Thyroid gland (tissue), 4 donors: Measurements from ENCODE around the gene MAN2B1. TPM values are rescaled to one million over a fixed set of nuclear protein-coding genes. Genes with fewer than 3 reads are reported as not detected.

ENCODE experiments used
- DNase-seq, 2 donors: peaks; one replicate each; pipeline ENCODE4 v3.0.0-alpha.2; 2019
- H3K27ac ChIP-seq, 3 donors: fragments of 200-600 bp; sonication (generic); 1 replicate in 2 of 3; 2 replicates in 1 of 3; pipeline ENCODE4 v1.5.1; 2016 to 2019; ENCODE audit warnings: mild to moderate bottlenecking in 1 of 3, moderate library complexity in 1 of 3
- H3K27me3 ChIP-seq: fragments of 200-600 bp; sonication (generic); one replicate; pipeline ENCODE4 v1.5.1; 2019
- H3K36me3 ChIP-seq, 2 donors: fragments of 200-600 bp; sonication (generic); one replicate each; pipeline ENCODE4 v1.5.1; 2016 to 2019
- H3K4me1 ChIP-seq, 2 donors: fragments of 200-600 bp; sonication (generic); one replicate each; pipeline ENCODE4 v1.5.1; 2017 to 2019
- H3K4me3 ChIP-seq, 3 donors: fragments of 200-600 bp; sonication (generic); replicated peaks in 1 of 3; 1 replicate in 2 of 3; 2 replicates in 1 of 3; pipeline ENCODE4 v1.5.1; 2016; ENCODE audit warnings: mild to moderate bottlenecking in 1 of 3
- H3K9me3 ChIP-seq: fragments of 200-600 bp; sonication (generic); one replicate; pipeline ENCODE4 v1.5.1; 2017
- POLR2A ChIP-seq, 2 donors: fragments of 450-650 bp; IDR thresholded peaks; one replicate each; pipeline ENCODE4 v1.6.1; 2017; ENCODE audit warnings: antibody characterized with exemption in 2 of 2, mild to moderate bottlenecking in 2 of 2, moderate library complexity in 1 of 2
- WGBS, 2 donors: methylation state at CpG; one replicate each; pipeline ENCODE4 v1.1.5; 2017; 5-methylcytosine and 5-hydroxymethylcytosine counted together
- intact Hi-C: fragments of 100-400 bp; cut with DNase I; formaldehyde crosslinking; loops from one replicate; pipeline ENCODE4 v1.15.1; 2023
- total RNA-seq, 4 donors: library from RNA; depleted of rRNA; stranded (reverse); fragments of >200 nt; gene quantifications; one replicate each; pipeline ENCODE4 v1.2.3, GENCODE V29; 2016
- TF ChIP-seq, protein P1 (sequence below), 6 experiments: fragments of 200-600 bp in 3 of 6; fragments of 450-650 bp in 3 of 6; sonication (generic) in 3 of 6; IDR thresholded peaks; one replicate each; pipeline ENCODE4 v1.5.1; 2016 to 2019; ENCODE audit warnings: antibody characterized with exemption in 6 of 6, mild to moderate bottlenecking in 2 of 6, inconsistent platforms in 1 of 6, moderate library complexity in 1 of 6

The MAN2B1 gene
- total RNA-seq, 4 donors from 2014 or later, result 38.0 to 106 (median 82.5) TPM

DNA sequence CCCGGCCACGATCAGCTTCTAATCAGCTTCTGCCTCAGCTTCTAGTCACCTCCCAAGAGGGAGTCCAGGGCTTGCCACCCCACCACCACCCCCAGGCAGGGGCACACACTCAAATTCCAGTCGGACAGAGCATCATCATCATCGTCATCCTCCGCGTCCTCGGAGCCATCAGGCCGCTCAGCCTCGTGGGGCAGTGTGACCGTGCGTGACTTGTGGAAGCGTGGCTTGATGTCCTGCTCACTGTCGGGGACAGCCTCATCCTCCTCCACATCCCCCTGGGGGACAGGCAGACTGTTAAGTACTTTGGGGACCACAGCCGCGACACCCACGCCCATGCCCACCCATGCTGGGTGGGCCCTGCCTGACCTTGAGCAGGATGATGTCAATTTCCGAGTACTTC, 44.6 kb upstream of the MAN2B1 start:
- no peaks in the 10 kb centered on the region for H3K27me3 ChIP-seq
- no peaks in the 10 kb centered on the region for H3K4me1 ChIP-seq
- H3K9me3 ChIP-seq, result no peaks in the 10 kb centered on the region
- H3K4me3 ChIP-seq, result no peak overlapping the region
- no peak overlapping the region for H3K27ac ChIP-seq
- 95 to 98% methylated on average over 10 to 17 of the region's 17 CpGs for WGBS, 2 donors
- intact Hi-C loops, result no loop called here
- TF ChIP-seq, protein P1, sequence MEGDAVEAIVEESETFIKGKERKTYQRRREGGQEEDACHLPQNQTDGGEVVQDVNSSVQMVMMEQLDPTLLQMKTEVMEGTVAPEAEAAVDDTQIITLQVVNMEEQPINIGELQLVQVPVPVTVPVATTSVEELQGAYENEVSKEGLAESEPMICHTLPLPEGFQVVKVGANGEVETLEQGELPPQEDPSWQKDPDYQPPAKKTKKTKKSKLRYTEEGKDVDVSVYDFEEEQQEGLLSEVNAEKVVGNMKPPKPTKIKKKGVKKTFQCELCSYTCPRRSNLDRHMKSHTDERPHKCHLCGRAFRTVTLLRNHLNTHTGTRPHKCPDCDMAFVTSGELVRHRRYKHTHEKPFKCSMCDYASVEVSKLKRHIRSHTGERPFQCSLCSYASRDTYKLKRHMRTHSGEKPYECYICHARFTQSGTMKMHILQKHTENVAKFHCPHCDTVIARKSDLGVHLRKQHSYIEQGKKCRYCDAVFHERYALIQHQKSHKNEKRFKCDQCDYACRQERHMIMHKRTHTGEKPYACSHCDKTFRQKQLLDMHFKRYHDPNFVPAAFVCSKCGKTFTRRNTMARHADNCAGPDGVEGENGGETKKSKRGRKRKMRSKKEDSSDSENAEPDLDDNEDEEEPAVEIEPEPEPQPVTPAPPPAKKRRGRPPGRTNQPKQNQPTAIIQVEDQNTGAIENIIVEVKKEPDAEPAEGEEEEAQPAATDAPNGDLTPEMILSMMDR (IDR thresholded peaks at IDR 0.05), result no peak
- TF ChIP-seq POLR2A (IDR thresholded peaks at IDR 0.05), result no peak
- no peak for DNase-seq
- H3K36me3 ChIP-seq, result peaks cover 77 to 78% of the 10 kb centered on the region in 2 donors

DNA sequence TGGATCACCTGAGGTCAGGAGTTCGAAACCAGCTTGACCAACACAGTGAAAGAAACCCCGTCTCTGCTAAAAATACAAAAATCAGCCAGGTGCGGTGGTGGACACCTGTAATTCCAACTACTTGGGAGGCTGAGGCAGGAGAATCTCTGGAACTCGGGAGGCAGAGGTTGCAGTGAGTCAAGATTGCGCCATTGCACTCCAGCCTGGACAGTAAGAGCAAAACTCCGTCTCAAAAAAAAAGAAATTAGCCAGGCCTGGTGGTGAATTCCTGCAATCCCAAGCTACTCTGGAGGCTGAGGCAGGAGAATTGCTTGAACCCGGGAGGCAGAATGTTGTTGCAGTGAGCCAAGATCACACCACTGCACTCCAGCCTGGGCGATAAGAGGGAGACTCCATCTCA, 42.1 kb upstream of the MAN2B1 start:
- Histone ChIP-seq H3K27ac (no peak overlapping the region), H3K4me1 (no peaks in the 10 kb centered on the region), H3K9me3 (no peaks in the 10 kb centered on the region), H3K27me3 (no peaks in the 10 kb centered on the region), H3K4me3 (no peak overlapping the region), H3K36me3 (peaks cover 80 to 81% of the 10 kb centered on the region in 2 donors)
- no peak for TF ChIP-seq POLR2A (IDR thresholded peaks at IDR 0.05)
- TF ChIP-seq, protein P1 (IDR thresholded peaks at IDR 0.05), result no peak
- 95 to 97% methylated on average over 8 of the region's 8 CpGs for WGBS, 2 donors
- intact Hi-C loops, result no loop called here
- no peak for DNase-seq

DNA sequence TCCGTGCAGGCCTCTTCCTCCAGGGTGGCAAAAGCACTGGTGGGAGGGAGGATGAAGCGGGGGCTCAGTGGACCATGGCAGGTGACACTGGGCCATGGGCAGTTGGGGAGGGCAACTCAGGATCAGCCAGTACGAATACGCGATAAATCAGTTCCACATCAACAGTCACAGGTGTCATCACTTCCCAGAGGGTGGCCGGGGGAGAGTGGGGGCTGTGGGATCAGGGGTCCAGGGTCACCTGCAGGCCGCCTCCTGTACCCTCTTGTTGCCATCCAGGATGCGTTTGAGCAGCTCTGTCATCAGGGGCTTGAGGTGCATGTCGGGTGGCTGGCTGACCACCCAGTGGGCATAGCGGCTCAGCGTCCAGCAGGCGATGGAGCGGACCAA, 39.8 kb upstream of the MAN2B1 start:
- DNase-seq, result no peak
- Histone ChIP-seq H3K27ac (no peak overlapping the region), H3K27me3 (no peaks in the 10 kb centered on the region), H3K4me3 (no peak overlapping the region), H3K36me3 (peaks cover 86 to 93% of the 10 kb centered on the region in 2 donors), H3K9me3 (no peaks in the 10 kb centered on the region), H3K4me1 (no peaks in the 10 kb centered on the region)
- intact Hi-C loops, result no loop called here
- TF ChIP-seq, protein P1 (IDR thresholded peaks at IDR 0.05), result no peak
- no peak for TF ChIP-seq POLR2A (IDR thresholded peaks at IDR 0.05)
- 91 to 92% methylated on average over 11 of the region's 13 CpGs for WGBS, 2 donors

DNA sequence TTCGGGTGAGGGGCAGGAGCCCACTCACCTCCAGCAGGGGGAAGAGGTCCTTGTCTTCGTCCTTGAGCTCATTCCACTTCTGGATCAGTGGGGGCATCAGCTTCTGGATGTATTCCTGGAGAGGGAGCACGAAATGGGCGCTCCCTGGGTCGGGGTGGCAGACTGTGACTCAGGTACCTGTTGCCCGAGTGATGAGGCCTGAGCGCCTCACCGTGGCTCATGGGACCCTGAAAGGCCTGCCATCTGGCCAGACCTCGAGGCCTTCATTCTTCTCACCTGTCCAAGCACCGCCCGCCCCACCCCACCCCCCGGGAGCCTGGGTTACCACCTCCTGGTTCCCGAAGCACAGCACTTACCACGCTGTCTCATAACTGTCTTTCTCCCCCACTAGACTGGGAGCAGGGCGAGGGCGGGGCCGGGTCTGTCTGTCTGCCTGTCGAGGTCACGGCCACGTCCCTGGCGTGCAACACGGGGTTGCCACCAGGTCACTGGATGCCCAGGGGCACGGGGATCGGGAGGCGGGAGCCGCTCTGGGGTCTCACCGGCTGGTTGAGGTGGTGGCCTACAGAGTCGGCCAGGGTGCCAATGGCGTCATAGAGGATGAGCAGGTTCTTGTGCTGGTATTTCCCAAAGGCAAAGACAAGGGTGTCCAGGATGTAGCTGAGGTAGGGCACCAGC, 39.3 kb upstream of the MAN2B1 start:
- Histone ChIP-seq H3K4me1 (no peaks in the 10 kb centered on the region), H3K36me3 (peaks cover 86 to 93% of the 10 kb centered on the region in 2 donors), H3K27ac (no peak overlapping the region), H3K4me3 (no peak overlapping the region), H3K9me3 (no peaks in the 10 kb centered on the region), H3K27me3 (no peaks in the 10 kb centered on the region)
- no peak for DNase-seq
- 91 to 92% methylated on average over 22 to 27 of the region's 29 CpGs for WGBS, 2 donors
- intact Hi-C loops, result no loop called here
- TF ChIP-seq POLR2A (IDR thresholded peaks at IDR 0.05), result no peak
- TF ChIP-seq, protein P1 (IDR thresholded peaks at IDR 0.05), result no peak

DNA sequence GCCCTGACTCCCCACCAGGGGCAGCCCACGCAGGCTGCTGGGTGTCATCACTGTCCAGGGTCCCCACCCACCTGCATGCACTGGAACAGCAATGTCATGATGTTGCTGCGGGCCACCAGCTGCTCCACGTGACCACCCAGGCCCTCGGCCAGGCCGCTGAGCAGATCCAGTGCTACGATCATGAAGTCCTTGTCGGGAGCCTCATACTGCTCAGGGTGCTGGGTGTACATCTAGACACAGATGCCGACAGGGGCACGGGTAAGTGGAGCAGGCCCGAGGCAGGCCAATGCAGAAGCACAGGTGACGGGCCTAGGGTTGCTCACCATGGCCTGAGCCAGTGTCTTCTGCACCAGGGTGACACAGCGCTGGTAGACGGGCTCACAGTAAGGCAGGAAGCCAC, 38.6 kb upstream of the MAN2B1 start:
- 92 to 100% methylated on average over 3 to 13 of the region's 13 CpGs for WGBS, 2 donors
- DNase-seq, result no peak
- Histone ChIP-seq H3K27ac (no peak overlapping the region), H3K36me3 (peaks cover 81 to 92% of the 10 kb centered on the region in 2 donors), H3K4me1 (no peaks in the 10 kb centered on the region), H3K4me3 (no peak overlapping the region), H3K9me3 (no peaks in the 10 kb centered on the region), H3K27me3 (no peaks in the 10 kb centered on the region)
- TF ChIP-seq POLR2A (IDR thresholded peaks at IDR 0.05), result no peak
- TF ChIP-seq, protein P1 (IDR thresholded peaks at IDR 0.05), result no peak
- intact Hi-C loops, result no loop called here
